HG03139 (cell line): ENCODE data around the gene PELO.

Source experiments
- ATAC-seq: cut with Tn5 transposase; IDR thresholded peaks from one replicate; pipeline ENCODE4 v1.9.1; 2021; ENCODE audit not compliant: unreplicated experiment

Gene PELO

DNA sequence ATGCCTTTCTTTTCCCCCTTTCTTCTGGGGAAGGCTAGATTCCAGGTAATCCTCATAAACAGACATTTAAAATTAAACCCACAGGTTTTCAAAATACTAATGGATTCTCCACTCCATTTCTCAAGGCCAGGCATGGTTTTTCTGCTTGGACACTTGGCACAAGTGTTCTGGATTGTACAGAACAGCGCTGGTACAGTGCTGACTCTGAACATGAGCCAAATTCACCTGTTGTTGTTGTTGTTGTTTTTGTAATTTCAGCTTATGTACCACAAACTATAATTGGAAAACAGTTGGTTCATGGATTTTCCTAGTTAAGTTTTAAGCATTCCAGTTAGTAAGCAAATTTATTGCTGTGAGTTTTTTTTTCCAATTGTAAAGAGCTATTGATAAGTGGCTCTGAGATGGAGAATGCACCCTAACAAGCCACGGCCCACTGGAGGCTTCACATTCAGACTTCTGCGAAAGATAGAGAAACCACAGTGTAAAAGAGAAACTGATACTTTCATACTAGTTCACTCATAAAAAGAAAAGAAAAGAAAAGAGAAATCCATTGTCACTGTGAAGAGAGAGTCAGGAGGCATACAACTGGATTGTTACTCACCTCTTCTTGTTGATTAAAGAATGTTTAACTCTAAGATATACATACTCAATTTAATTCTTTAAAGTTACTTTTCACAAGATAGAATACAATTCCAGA is 16.2 kb upstream of the PELO start:
- peak; percentile 95 for ATAC-seq

DNA sequence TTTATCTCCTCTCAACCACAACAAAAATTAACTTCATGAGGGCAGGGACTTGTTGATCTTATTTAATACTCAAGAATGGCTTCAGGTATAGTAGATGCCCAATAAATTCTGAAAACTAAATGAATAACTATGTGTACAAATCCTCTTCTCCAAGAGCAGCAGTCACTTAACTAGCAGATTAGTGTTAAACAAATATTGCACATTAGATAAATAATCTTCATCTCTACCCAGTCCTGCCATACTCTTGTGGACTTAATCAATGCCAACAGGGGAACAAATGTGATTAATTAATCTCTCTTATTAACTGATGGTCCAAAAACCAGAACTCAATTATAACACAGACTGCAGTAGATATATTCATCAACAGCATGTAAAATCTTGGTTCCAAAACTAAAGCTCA is 15.0 kb upstream of the PELO start:
- ATAC-seq, result no peak

DNA sequence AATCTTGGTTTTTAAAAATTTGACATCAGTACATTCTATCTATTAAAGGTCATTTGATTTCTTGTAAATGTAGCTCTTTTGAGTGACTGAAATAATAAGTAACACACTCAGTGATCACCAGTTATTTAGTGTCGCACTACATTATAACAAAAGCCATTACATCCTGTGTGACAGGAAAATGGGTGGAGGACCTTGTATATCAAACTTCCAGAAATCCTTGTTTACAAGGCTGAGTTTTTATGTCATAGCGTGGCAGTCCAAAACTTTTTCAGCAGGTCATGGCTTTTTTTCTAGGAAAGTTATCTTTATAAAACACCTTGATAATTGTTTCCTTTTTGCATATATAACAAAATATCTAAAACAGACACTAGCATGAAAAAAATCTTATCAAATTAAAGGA is 14.4 kb upstream of the PELO start:
- ATAC-seq, result no peak

DNA sequence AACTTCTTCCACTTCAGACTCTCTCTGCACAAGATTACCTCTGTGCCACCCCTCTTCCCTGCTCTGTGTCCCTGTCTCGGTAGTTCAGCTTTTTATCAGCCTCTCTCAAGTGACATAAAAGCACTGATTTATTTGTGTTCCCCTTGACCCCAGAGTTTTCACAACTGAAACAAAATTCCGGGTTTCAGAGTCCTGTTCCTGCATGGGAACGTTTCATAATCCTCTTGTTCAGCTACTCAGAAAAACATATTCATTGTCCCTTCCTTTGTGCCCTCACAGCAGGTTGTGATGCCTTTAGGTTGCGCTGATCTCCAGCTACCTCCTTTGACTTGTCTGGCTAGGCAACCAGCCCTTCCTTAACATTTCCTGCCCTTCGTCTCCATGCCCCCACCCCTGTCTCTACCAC is 13.7 kb upstream of the PELO start:
- no peak for ATAC-seq

DNA sequence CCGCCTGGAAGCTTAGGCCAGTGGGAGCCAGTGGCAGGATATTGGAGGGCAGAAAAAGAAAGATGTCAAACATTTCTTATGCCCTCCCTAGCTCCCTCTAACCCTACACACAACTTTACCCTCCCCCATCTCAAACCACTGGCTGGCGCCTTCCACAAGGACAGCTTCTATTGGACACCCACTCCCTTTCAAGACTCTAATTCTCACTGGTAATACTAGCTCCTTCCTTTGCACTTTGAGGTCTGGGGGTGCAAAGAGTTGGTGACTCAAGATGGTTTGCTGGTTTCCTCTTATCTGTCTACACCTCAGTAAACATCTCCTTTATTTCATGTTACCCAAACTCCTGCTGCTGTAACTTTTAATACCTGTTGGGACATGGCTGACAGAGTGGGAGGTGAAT is 11.6 kb upstream of the PELO start:
- ATAC-seq, result no peak

DNA sequence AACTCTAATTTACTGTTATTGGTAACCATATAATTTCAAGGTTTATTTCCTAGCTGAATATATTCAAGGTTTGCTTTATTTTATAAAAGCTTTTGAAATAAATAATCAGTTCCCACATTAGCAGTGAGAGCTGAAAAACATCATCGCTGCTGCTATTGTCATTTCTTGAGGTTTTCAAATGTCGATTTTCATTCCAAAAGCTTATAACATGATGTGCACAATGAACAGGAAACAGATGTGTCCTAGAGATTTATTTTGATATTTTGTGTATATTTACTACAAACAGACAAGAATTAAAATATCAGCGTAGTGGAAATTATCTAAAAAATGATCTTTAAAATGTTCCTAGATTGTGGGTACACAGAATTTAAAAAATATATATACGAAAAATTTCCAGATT is 10.5 kb upstream of the PELO start:
- no peak for ATAC-seq

DNA sequence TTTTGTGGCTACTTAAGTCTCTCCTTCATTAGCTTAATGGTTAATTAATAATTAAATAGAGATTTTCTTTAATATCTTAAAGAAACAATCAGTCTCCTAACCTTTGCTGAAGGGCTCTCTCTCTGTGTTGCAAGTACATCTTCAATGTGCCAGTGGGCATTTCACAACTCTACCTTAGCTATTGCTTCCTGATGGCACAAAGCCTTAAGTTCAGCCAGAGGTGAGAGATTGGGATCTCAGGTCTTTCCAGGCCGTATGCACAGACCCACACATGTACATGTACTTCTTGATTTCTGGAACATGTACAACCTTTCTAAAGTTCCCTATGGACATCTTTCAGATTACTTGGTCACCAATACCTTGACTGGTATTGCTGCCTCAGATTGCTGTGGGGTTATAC is 8.9 kb upstream of the PELO start:
- ATAC-seq, result no peak

DNA sequence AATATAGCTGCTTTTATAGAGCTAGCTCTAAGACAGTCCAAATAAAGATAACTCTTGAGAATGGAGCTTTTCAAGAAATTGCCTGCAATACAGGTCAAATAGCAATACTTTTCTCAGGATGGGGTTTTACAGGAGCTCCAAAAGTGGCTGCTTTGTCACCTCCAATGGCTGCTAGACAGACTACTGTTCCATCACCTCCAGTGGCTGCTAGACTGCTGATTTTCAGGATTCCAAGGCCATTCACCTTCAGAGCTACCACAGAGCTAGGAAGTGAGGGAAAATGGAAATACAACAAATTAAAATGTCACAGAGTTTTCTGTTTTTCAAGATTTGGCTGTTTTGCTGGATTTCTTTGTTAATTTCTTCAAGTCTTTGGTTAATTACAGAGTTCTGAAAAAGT is 8.5 kb upstream of the PELO start:
- ATAC-seq, result no peak

DNA sequence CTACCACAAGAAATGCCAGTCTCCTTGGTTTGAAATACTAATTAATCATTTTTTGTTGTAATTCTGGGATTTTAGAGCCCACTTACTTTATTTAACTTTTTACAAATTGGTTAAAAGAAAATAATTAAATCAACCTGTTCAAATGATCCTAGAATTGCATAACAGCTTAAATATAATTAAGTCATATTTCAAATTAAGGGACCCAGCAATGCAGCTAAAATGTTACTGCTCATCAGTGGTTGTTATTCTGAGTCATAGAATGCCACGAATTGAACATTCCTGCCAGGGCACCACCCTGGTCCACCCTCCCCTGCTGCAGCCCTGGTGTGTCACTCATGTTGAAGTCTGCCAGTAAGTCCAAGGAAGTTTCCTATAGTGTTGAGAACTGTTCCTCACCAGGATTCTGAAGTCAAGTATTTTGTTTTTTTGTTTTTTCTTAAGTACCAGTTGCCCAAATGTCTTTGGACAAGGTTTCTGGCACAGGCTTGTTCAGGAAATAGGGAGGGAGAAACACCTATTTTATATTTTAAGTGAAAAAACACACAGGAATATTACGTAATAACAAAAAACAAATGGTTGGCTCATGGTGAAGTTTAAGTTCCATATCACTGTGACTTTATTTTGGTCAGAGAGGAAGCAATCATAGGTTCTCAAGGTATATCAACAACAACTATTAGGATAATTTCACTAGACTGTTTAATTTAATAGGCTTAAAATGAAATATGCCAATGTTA is 4.3 kb upstream of the PELO start:
- no peak for ATAC-seq

DNA sequence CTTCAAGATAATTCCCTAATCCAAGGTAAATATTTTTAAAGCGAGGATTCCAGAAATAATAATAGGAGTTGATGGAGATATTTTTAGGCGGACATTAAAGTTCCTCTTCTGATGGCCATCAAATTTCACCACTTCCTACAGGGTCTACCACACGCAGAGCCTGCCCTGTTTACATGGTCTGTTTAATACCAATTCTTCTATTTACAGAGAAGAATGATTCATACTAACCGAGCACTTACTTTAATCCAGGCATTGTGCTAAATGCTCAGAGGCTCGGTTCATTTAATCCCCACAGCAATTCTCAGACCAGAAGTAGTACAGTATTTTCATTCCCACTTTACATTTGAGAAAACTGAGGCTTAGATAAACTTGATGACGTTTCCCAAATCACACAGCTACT is 3.0 kb upstream of the PELO start:
- no peak for ATAC-seq

DNA sequence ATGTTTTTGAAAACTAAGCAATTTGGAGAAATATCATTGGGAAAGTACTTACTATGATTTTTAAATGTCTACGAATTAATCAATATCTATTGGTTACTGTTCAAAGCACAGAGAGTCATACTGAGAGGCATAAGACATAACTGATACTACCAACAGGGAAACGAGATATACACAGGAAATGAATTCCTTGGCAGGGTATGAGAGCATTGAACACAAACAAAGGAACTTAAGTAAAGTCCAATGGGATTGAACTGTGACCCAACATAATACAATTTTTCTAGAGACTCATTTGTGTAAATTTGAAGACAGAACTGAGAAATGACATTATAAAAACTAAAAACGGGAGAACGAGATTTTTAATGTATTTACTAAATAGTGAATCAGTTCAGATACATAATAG is 1.3 kb upstream of the PELO start:
- no peak for ATAC-seq

DNA sequence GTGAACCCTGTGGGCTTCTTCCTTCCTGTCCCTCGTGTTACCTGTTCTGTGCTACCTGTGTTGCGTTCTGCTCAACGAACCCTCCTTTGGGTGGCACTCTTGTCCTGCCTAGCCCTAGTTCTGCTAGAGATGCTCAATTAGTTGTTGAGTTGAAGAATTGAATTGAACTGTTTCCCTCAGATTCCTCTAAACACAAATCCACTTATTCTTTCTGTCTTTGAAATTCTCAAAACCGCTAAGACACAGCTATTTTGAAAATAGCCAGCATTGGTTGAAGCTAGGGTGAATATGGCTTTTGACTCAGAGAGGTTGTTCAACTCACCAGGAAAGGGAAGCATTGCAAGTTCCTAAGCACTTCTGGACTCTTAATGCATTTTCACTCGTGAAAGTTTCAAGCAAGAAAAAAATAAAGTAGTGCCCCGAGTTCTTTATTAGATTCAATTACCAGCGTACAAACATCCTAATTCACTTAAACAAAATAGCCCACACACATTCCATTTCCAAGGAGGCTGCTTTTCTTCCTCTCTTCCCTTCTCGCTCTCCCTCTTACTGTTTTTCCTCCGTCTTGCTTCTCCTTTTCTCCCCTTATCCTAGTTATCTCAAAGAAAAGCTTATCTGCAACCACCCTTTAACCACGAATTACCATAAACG is 642 bp upstream of the PELO start:
- ATAC-seq, result no peak

DNA sequence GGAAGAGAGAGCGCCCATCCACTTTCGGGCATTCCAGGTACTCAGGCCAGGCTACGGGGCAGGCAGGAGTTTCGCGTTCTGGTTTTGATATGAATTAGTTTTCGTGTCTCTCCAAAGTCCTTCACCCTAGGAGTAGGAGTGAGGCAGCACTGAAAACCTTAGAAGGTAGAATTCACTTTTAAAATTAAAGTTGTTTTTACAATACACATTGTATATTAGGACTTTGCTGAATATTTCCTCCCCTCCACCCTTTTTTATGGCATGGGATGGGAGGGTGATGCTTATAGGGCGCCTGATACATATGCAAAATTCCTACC is 747 bp downstream of the PELO start:
- no peak for ATAC-seq

DNA sequence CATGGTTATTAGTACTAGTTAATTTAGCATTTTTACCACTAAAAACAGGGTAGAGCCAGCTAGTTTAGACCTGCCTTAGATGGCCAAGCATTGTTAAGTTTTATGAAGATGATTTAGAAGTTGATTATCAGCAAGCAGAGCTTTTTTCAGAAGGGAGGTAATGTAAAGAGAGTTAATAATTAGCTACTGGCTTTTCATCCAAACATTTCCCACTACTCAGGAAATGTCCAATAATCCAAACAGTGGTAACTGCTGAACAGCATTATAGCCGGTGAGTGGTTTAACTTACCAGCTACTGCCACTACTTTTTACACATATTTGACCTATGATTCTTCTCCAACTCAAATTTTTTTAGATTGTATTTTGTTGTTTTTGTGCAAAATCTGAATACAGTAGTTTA is 1.7 kb downstream of the PELO start:
- no peak for ATAC-seq

DNA sequence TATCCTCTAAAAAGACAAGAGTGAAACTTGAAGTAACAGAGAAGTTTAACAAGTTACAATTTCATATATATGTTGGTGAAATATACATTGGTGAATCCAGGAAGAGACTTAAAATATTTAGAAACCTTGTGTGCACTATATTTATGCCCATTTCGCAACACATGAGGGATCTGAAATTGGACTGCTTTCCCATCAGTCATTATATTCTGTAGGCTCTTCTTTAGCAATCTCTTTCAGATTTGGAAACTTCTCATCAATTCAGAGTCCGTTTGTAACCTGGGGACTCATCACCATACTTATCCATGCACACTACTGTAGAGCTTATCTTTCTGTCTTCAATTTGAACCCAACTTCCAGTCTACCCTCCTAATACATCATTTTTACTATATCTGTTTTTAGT is 2.1 kb downstream of the PELO start:
- ATAC-seq, result no peak

DNA sequence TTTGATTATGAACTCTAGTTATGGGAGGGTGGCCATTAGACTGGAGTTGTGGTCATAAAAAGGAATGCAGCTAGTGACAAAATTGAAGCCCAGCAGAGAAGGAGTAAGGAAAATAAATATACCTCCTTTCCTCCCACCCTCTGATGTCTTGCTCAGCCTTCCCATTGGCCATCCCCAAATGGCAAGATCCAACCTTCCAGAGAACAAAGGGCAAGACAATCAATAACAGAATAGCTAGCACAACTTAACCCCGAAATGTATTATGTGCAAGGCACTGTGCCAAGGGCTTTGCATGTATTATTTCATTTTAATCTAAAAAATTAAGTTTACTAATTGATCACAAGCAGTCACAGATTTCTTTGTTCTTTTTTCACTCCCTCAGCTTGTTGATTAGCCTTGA is 3.6 kb downstream of the PELO start:
- no peak for ATAC-seq

DNA sequence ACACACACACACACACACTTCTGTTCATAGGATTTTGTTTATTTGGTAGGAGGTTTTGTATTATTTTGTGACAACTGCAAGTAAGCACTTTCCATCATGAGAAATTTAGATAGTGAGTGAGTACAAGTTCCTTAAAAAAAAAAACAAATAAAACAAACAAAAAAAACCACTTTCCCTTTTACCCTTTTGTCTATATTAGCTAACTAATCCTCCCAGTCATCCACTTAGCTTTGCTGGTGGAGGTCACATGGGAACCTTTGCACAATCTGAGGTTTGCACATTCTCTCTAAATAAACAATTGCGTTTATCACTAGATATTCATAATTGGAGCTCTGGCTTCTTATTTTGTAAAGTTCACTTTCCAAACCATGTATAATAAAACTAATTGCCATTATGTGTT is 6.8 kb downstream of the PELO start:
- no peak for ATAC-seq

DNA sequence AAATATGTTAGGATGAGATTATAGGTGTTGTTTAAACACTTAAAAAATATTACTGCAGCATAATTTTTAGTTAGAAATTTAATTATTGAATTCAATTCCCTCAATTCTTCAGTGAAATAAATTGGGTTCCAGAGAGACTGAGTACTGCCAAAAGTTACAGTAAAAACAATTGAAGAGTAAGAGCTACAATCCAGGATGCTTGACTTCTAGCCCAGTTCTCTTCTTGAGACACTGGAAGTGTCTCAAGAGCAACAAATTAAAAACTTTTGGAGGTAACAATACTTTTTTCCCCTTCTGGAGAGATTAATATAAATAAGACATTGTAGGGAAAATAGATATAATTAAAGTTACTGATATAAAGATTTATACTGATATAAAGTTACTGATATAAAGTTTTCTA is 8.3 kb downstream of the PELO start:
- ATAC-seq, result no peak

DNA sequence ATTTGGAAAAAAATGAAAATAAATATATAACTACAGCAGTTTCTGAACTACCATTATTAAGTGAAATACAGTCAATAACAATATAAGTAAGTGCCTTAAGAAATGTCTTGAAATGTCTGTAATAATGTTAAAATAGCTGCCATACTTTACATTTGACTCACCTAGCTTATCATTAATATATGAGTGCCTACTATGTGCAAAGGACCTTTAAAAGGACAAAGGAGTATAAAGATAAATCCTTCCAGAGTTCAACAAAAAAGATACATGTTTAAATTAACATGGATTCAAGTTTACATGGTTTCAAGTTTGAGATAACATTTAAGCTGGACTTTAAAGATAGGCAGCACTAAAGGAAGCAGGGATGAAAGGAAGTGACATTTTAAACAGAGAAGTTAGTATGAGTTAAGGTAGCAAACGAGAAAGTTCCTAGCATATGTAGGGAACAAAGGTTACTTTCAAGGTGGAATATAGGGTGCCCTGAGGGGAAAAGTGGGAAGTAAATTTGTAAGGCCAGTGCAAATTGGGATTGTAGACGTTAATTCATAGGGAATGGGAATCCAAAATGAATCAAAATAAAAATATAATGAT is 8.9 kb downstream of the PELO start:
- no peak for ATAC-seq

DNA sequence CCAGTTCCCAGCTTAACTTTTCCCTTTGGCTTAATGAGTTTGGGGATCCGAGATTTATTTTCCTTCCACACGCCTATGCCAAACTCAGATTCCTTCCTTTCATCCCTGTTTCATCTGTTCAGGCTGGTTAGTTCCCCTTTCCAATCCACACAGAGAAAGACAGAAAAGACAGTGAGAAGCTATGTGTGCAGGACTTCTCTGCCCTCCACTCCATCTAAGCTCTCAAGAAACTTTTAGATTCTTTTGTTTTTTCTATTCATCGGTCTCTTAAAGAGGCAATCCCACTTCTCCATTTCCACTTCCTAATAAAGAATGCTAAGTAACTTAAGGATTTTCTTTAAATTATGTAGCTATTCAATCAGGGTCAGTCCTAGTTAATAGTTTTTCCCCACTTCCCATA is 11.2 kb downstream of the PELO start:
- ATAC-seq, result no peak

DNA sequence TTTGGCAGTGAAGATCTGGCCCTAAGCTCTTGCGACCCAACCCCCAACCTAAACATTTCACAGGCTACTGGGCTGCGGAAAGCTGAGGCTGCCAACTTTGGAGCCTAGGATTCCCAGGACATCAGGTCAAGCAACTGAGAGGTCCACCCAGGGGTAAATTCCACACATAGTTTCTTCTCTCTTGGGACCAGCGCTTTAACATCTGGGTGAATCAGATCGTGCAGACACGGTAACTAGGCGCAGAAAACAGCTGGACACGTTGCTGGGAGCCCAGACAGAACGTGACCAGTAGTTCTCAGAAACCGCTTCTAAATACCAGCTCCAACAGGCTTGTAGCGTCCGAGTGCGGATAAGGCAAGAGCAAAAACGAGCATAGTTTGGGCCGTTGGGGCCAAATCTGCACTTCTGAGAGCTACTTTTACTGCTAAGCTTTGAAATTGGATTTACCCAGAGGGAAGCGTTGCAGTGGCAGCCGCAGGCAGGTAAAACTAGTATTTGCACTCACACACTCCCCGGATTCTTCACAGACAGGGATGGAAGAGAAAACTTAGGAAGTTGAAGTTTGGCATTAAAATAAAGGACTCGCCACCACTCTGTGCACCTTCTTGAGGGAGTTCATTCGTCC is 11.8 kb downstream of the PELO start:
- peak; percentile 28 for ATAC-seq

DNA sequence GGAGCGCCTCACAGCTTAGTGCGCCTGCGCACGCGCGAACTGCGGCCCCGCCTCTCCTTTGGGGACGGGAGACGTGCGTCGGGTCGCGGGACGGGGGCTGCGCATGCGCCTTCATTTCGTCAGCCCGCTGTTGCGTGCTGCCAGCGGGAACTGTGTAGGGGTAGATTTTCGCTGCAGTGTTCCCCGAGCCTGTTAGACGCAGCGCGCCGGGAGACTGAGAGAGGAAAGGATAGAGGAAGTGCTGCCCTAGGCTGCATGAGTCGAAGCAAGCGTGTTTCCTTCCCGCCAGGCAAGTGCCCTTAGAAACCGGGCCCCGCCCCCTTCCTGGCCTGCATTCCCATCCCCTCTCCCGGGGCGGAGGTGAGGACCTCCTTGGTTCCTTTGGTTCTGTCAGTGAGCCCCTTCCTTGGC is 12.3 kb downstream of the PELO start:
- peak; percentile 74 for ATAC-seq
